ENCODE measurements around the gene RFX1.

- TF ChIP-seq TCF7 (IDR thresholded peaks at IDR 0.05; ENCODE audit: low read depth) (no peak), JUNB (CRISPR knock-in tag; IDR thresholded peaks at IDR 0.05; ENCODE audit: borderline replicate concordance) (no peak), ZNF274 (CRISPR knock-in tag; IDR thresholded peaks at IDR 0.05) (no peak), ZNF235 (CRISPR knock-in tag; IDR thresholded peaks at IDR 0.05; ENCODE audit: borderline replicate concordance) (no peak), CTCF (CRISPR knock-in tag; IDR thresholded peaks at IDR 0.05) (no peak), TBP (CRISPR knock-in tag; IDR thresholded peaks at IDR 0.05) (no peak), RAD21 (CRISPR knock-in tag; IDR thresholded peaks at IDR 0.05) (no peak), POLR2A (IDR thresholded peaks at IDR 0.05; ENCODE audit: insufficient read depth in 1 of 2, low read depth in 2 of 2, low read length in 2 of 2) (no peak)
Measured at GRCh38 chr19:13961826-13962698, 44.1 kb downstream of the RFX1 start.
